ENCODE results near the gene FREY1. TPM values are rescaled to one million over a fixed set of nuclear protein-coding genes. Genes with fewer than 3 reads are reported as not detected.

The FREY1 gene
- total RNA-seq, 2 donors from 2014 or later = 0.59 to 2.8 TPM

DNA sequence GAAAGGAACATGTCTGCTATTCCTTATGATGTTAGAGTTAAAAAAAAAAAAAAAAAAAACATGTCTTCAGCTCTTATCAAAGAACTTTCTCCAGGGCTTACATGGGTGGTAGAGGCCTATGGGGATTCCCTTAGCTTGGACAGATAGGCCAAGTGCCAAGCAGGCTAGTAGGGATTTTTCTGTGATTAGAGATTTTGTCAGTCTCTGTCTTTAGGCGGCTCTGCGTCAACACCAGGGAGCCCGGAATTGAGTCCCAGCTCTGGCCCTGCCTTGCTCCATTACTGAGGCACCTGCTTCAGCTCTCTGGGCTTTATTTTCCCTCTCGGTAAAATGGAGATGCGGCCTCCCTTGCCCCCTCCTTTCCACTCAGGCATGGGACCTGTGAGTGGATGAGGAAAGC lies 46.7 kb downstream of the FREY1 start:
- Histone ChIP-seq H3K27ac (peak overlapping the region; percentile 65 to 77), H3K4me1 (replicated peaks) (peaks cover 20% of the 10 kb centered on the region), H3K36me3 (peaks cover 5 to 30% of the 10 kb centered on the region in 2 donors), H3K27me3 (replicated peaks; ENCODE audit: insufficient read depth) (no peaks in the 10 kb centered on the region), H3K9me3 (no peaks in the 10 kb centered on the region), H3K4me3 (no peak overlapping the region)
- intact Hi-C loops (cut with DNase I) = no loop called here
- WGBS = 88% methylated on average over 5 of the region's 5 CpGs
- TF ChIP-seq POLR2AphosphoS5 (IDR thresholded peaks at IDR 0.05) (no peak), POLR2A (IDR thresholded peaks at IDR 0.05) (no peak)
- TF ChIP-seq, protein P1, sequence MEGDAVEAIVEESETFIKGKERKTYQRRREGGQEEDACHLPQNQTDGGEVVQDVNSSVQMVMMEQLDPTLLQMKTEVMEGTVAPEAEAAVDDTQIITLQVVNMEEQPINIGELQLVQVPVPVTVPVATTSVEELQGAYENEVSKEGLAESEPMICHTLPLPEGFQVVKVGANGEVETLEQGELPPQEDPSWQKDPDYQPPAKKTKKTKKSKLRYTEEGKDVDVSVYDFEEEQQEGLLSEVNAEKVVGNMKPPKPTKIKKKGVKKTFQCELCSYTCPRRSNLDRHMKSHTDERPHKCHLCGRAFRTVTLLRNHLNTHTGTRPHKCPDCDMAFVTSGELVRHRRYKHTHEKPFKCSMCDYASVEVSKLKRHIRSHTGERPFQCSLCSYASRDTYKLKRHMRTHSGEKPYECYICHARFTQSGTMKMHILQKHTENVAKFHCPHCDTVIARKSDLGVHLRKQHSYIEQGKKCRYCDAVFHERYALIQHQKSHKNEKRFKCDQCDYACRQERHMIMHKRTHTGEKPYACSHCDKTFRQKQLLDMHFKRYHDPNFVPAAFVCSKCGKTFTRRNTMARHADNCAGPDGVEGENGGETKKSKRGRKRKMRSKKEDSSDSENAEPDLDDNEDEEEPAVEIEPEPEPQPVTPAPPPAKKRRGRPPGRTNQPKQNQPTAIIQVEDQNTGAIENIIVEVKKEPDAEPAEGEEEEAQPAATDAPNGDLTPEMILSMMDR (IDR thresholded peaks at IDR 0.05) = no peak
- DNase-seq (ENCODE audit: low spot score) = no peak

DNA sequence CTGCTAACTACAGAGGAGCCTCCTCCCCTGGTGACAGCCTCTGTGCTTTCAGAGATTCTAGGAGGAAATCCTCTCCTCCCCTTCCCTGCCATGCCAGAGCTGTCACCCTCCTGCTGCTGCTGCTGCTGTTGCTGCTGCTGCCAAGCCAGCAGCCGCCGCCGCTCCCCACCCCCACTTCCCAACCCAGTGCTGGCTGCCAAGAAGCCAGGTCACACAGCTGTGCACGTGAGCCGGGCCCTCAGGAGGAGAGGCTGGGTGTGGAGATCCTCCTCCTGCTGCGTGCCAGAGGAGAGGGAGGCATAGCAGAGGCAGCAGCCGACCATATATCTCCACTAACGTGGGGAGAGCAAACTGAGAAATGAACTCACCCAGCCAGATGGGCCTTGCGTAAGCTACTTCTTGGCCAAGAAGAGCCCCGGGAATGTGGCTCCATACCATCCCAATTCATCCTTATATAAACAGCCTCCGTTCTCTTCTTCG lies 47.4 kb downstream of the FREY1 start:
- WGBS = 15% methylated on average over 12 of the region's 12 CpGs
- no peaks in the 10 kb centered on the region for H3K9me3 ChIP-seq
- TF ChIP-seq POLR2A (IDR thresholded peaks at IDR 0.05) (peak; percentile 41), POLR2AphosphoS5 (IDR thresholded peaks at IDR 0.05) (peak; percentile 98)
- TF ChIP-seq, protein P1 (IDR thresholded peaks at IDR 0.05) = peak in 1 of 4 experiments; percentile 7
- peaks cover 20% of the 10 kb centered on the region for H3K4me1 ChIP-seq (replicated peaks)
- peaks cover 5 to 30% of the 10 kb centered on the region in 2 donors for H3K36me3 ChIP-seq
- DNase-seq (ENCODE audit: low spot score) = peak; percentile 93
- no peaks in the 10 kb centered on the region for H3K27me3 ChIP-seq (replicated peaks; ENCODE audit: insufficient read depth)
- intact Hi-C loops (cut with DNase I) = no loop called here
- no peak overlapping the region for H3K4me3 ChIP-seq
- peak overlapping the region; percentile 65 to 77 for H3K27ac ChIP-seq

DNA sequence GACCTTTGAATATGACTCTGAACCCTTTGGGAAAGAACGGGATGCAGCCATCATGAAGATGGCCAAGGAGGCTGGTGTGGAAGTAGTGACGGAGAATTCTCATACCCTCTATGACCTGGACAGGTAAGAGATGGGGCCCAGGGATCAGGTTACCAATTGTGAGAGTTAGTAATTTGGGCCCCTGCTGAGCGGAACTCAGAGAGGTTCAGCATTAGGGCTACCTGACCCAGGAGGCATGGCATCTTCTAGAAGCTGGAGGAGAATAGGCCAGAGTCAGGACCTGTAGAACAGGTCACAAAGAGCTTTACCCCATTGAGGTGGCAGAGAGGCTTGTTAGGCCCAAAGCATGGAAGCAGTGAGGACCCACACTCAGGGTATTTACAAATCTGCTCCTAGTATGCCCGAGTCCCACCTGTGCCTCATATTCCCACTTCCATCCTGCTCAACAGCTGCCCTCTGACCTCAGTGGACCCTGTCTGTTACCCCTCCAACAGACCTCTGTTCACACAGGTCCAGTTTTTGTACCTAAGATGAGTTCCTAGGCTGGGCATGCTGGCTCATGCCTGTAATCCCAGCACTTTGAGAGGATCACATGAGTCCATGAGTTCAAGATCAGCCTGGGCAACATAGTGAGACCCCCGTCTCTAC lies 48.2 kb downstream of the FREY1 start:
- WGBS = 78% methylated on average over 5 of the region's 5 CpGs
- Histone ChIP-seq H3K27me3 (replicated peaks; ENCODE audit: insufficient read depth) (no peaks in the 10 kb centered on the region), H3K9me3 (no peaks in the 10 kb centered on the region), H3K27ac (peak overlapping the region; percentile 65 to 77), H3K4me3 (no peak overlapping the region), H3K36me3 (peaks cover 5 to 30% of the 10 kb centered on the region in 2 donors), H3K4me1 (replicated peaks) (peaks cover 20% of the 10 kb centered on the region)
- intact Hi-C loops (cut with DNase I) = no loop called here
- DNase-seq (ENCODE audit: low spot score) = no peak
- TF ChIP-seq, protein P1 (IDR thresholded peaks at IDR 0.05) = no peak
- no peak for TF ChIP-seq POLR2A (IDR thresholded peaks at IDR 0.05)
- TF ChIP-seq POLR2AphosphoS5 (IDR thresholded peaks at IDR 0.05) = no peak

DNA sequence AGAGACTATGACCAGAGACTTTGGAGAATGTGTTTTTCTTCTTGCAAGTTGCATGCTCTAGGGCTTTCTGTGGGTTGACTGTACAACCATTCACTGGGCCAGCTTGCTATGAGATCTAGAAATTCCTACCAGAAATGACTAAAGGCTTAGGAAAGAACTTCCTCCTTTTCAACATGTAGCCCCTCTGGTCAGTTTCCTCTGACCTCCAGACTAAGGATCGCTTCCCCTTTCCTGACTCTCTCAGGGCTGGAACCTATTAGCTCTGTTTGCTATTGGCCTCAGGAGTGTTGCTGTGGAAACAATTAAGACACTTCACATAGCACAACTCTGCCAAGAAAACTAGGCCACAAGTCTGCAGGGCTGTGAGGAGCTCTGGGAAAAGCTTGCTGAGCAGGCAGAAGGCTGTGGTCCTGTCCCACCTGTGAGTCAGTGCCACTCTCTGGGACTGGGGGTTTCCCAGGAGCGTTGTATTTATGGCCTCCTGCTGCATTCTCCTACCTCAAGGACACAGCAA lies 49.1 kb downstream of the FREY1 start:
- no peak overlapping the region for H3K4me3 ChIP-seq
- DNase-seq (ENCODE audit: low spot score) = no peak
- H3K4me1 ChIP-seq (replicated peaks) = peaks cover 20% of the 10 kb centered on the region
- intact Hi-C loops (cut with DNase I) = no loop called here
- no peaks in the 10 kb centered on the region for H3K9me3 ChIP-seq
- peak; percentile 7 for TF ChIP-seq POLR2AphosphoS5 (IDR thresholded peaks at IDR 0.05)
- TF ChIP-seq, protein P1 (IDR thresholded peaks at IDR 0.05) = no peak
- H3K36me3 ChIP-seq = peaks cover 5 to 23% of the 10 kb centered on the region in 2 donors
- WGBS = 13% methylated on average over 2 of the region's 2 CpGs
- H3K27ac ChIP-seq = peak overlapping the region; percentile 65 to 77
- H3K27me3 ChIP-seq (replicated peaks; ENCODE audit: insufficient read depth) = no peaks in the 10 kb centered on the region

Other genes with a start within 250 kb of the FREY1 start
- gene CHST1, start 241.6 kb downstream of the FREY1 start, total RNA-seq = 1 to 10 TPM in 1 of 2 donors, under 1 TPM in 1; 0.32 to 4.4 TPM
- 10 to 100 TPM; 14.1 to 20.6 TPM for gene SLC35C1, start 102.1 kb downstream of the FREY1 start, total RNA-seq
- 10 to 100 TPM; 45.4 to 70.8 TPM for gene CRY2, start 59.8 kb downstream of the FREY1 start, total RNA-seq
- gene MAPK8IP1, start 21.6 kb downstream of the FREY1 start, total RNA-seq = 10 to 100 TPM; 19.8 to 46.9 TPM
- 10 to 100 TPM; 31.8 to 35.4 TPM for gene PEX16, start 10.6 kb upstream of the FREY1 start, total RNA-seq
- gene LARGE2, start 15.4 kb upstream of the FREY1 start, total RNA-seq = 10 to 100 TPM; 20.2 to 33.6 TPM
- gene PHF21A, start 214.2 kb upstream of the FREY1 start, total RNA-seq = 10 to 100 TPM; 24.7 to 48.0 TPM